Right lobe of liver (tissue), 4 donors: ENCODE measurements around the gene NPLOC4.

ENCODE experiments used
- CTCF ChIP-seq, 4 donors: fragments of 200-600 bp in 3 of 4; fragments of 450-650 bp in 1 of 4; IDR thresholded peaks; one replicate each; pipeline versions ENCODE4 v1.5.1 to v1.8.0; 2016 to 2022; ENCODE audit warnings: antibody characterized with exemption in 4 of 4, mild to moderate bottlenecking in 2 of 4
- POLR2A ChIP-seq: fragments of 450-650 bp; IDR thresholded peaks from one replicate; pipeline ENCODE4 v1.6.1; 2017; ENCODE audit warnings: antibody characterized with exemption, mild to moderate bottlenecking
- donor health status: DM: no; HTN: no; CAD: no.
- donor health status: DM: no; HTN: no; CAD: no.
- donor health status: DM: no; HTN: yes; CAD: no.

GRCh38 chr17:81539571-81539900 lies 97.4 kb downstream of the NPLOC4 start:
- no peak for TF ChIP-seq CTCF (IDR thresholded peaks at IDR 0.05)
- no peak for TF ChIP-seq POLR2A
